Caco-2 (cell line): ENCODE measurements around the gene MMP8. TPM values are rescaled to one million over a fixed set of nuclear protein-coding genes. Genes with fewer than 3 reads are reported as not detected.
A peak's percentile ranks its signal among the peaks of the same experiment; 100 is the strongest.
"Not testable (repeated sequence)": the region's sequence is repeated elsewhere in the genome, so short reads cannot be mapped to it uniquely, and the experiment has no call there.

Experiments used
- BruUV-seq: library from RNA; stranded (reverse); fragments of 400-500 nt; replicated peaks from 2 replicates; lab custom pipeline; 2021; lab: Mats Ljungman, UMichigan
- CTCF ChIA-PET: fragments of 300-600 bp; sonication (Branson Sonifier 250); formaldehyde crosslinking; loops from one replicate; lab custom pipeline; 2022; ENCODE audit warnings: antibody characterized with exemption; lab: Charles Lee
- POLR2A ChIA-PET: fragments of 300-600 bp; sonication (Branson Sonifier 250); formaldehyde crosslinking; loops from one replicate; lab custom pipeline; 2022; ENCODE audit warnings: antibody characterized with exemption; lab: Charles Lee
- DNase-seq, 2 experiments: peaks; one replicate each; pipeline versions ENCODE4 v3.0.0 to v3.0.0-alpha.2; 2020 to 2022
- H3K27me3 ChIP-seq: replicated peaks from 2 replicates; pipeline ENCODE4 v1.6.0; 2011; ENCODE audit warnings: low read length; ENCODE audit not compliant: control insufficient read depth, insufficient read depth
- H3K36me3 ChIP-seq: 2 replicates; pipeline ENCODE4 v1.5.1; 2011; ENCODE audit warnings: low read length; ENCODE audit not compliant: control insufficient read depth, insufficient read depth
- H3K4me1 ChIP-seq: fragments of 250-450 bp; sonication (Bioruptor Pico); 2 replicates; pipeline ENCODE4 v1.5.1; 2020; ENCODE audit warnings: mild to moderate bottlenecking
- H3K4me3 ChIP-seq: 2 replicates; pipeline ENCODE4 v1.5.1; 2011; ENCODE audit warnings: low read depth, mild to moderate bottlenecking, control low read depth, low read length
- H3K9me3 ChIP-seq: fragments of 250-450 bp; sonication (Bioruptor Pico); 2 replicates; pipeline ENCODE4 v1.5.1; 2020; ENCODE audit warnings: mild to moderate bottlenecking, moderate library complexity
- H3K27ac Mint-ChIP-seq: one replicate; pipeline ENCODE4 v1.8.0; 2022; ENCODE audit warnings: mixed read lengths; ENCODE audit not compliant: unreplicated experiment
- H3K27me3 Mint-ChIP-seq: one replicate; pipeline ENCODE4 v1.8.0; 2022; ENCODE audit warnings: mixed read lengths; ENCODE audit not compliant: insufficient read depth, unreplicated experiment
- H3K36me3 Mint-ChIP-seq: one replicate; pipeline ENCODE4 v1.8.0; 2022; ENCODE audit warnings: mild to moderate bottlenecking, mixed read lengths; ENCODE audit not compliant: insufficient read depth, unreplicated experiment
- H3K4me1 Mint-ChIP-seq: one replicate; pipeline ENCODE4 v1.8.0; 2022; ENCODE audit warnings: low read depth, mixed read lengths; ENCODE audit not compliant: unreplicated experiment
- H3K4me3 Mint-ChIP-seq: one replicate; pipeline ENCODE4 v1.8.0; 2022; ENCODE audit warnings: mild to moderate bottlenecking, moderate library complexity, mixed read lengths; ENCODE audit not compliant: unreplicated experiment
- H3K9me3 Mint-ChIP-seq: one replicate; pipeline ENCODE4 v1.8.0; 2022; ENCODE audit warnings: mixed read lengths; ENCODE audit not compliant: unreplicated experiment
- CTCF ChIP-seq, 2 experiments: fragments of 200-600 bp in 1 of 2; IDR thresholded peaks; 1 replicate in 1 of 2; 2 replicates in 1 of 2; pipeline versions ENCODE4 v1.5.1 to v1.8.0; 2011 to 2022; ENCODE audit warnings: antibody characterized with exemption in 1 of 2, control low read depth in 1 of 2, inconsistent platforms in 1 of 2, low read depth in 1 of 2, low read length in 1 of 2, mild to moderate bottlenecking in 1 of 2, moderate library complexity in 1 of 2; ENCODE audit not compliant: insufficient read depth in 1 of 2, severe bottlenecking in 1 of 2, unreplicated experiment in 1 of 2
- intact Hi-C: fragments of 100-400 bp; cut with micrococcal nuclease; formaldehyde crosslinking; loops from one replicate; pipeline ENCODE4 v1.10.0; 2022; ENCODE audit not compliant: unreplicated experiment
- total RNA-seq: library from RNA; stranded (reverse); gene quantifications from 2 replicates; pipeline ENCODE4 v1.2.3, GENCODE V29; 2022

Gene MMP8
- total RNA-seq, 1 experiment from 2014 or later: not detected

- no TSS peak for BruUV-seq
- POLR2A ChIA-PET: no interaction called here
- CTCF ChIA-PET: interaction anchor here (1.0 to 2.4 kb wide), 3 partner anchors 46 to 181 kb away, joined by 3 to 13 read pairs (median 5); partner anchors contain the start of gene MMP10
Measured at GRCh38 chr11:102733232-102733875, 8.6 kb upstream of the MMP8 start.

GRCh38 chr11:102730944-102731343 lies 6.2 kb upstream of the MMP8 start:
- POLR2A ChIA-PET, H3K27me3 Mint-ChIP-seq, H3K36me3 Mint-ChIP-seq, H3K4me1 Mint-ChIP-seq, H3K27me3 ChIP-seq, H3K4me1 ChIP-seq, CTCF ChIA-PET, BruUV-seq, H3K27ac Mint-ChIP-seq, H3K4me3 Mint-ChIP-seq, H3K9me3 ChIP-seq, H3K4me3 ChIP-seq, H3K9me3 Mint-ChIP-seq, H3K36me3 ChIP-seq: not testable (repeated sequence)
- intact Hi-C loops: loop anchor here (5.0 kb wide), 1 partner anchor 161 kb away; no protein-coding TSS in a partner anchor
- peak in 1 of 2 experiments; percentile 44 for DNase-seq

More at GRCh38 chr11:102733232-102733875, 8.6 kb upstream of the MMP8 start:
- peak; percentile 99 for TF ChIP-seq CTCF (IDR thresholded peaks at IDR 0.05; ENCODE audit: insufficient read depth in 1 of 2, low read depth in 1 of 2, low read length in 1 of 2, severe bottlenecking in 1 of 2, unreplicated experiment in 1 of 2)
- H3K36me3 Mint-ChIP-seq: no peaks in the 10 kb centered on the region
- no peak overlapping the region for H3K4me3 Mint-ChIP-seq
- Histone ChIP-seq H3K27me3 (no peaks in the 10 kb centered on the region), H3K36me3 (no peaks in the 10 kb centered on the region), H3K9me3 (no peaks in the 10 kb centered on the region), H3K4me1 (no peaks in the 10 kb centered on the region), H3K4me3 (no peak overlapping the region)
- peak; percentile 89 to 92 for DNase-seq
- H3K9me3 Mint-ChIP-seq: peaks cover 3% of the 10 kb centered on the region
- H3K4me1 Mint-ChIP-seq: no peaks in the 10 kb centered on the region
- intact Hi-C loops: loop anchor here (1.0 to 5.0 kb wide), 7 partner anchors 31 to 321 kb away; partner anchors contain the start of gene MMP10
- peaks cover 2% of the 10 kb centered on the region for H3K27me3 Mint-ChIP-seq
- no peak overlapping the region for H3K27ac Mint-ChIP-seq

- H3K4me1 Mint-ChIP-seq: no peaks in the 10 kb centered on the region
- no peak for DNase-seq
- H3K36me3 Mint-ChIP-seq: no peaks in the 10 kb centered on the region
- H3K9me3 ChIP-seq: no peaks in the 10 kb centered on the region
- intact Hi-C loops: loop anchor here (5.0 kb wide), 1 partner anchor 162 kb away; no protein-coding TSS in a partner anchor
- no peak overlapping the region for H3K4me3 ChIP-seq
- H3K36me3 ChIP-seq: no peaks in the 10 kb centered on the region
- BruUV-seq: no TSS peak
- H3K9me3 Mint-ChIP-seq: no peaks in the 10 kb centered on the region
- H3K4me3 Mint-ChIP-seq: no peak overlapping the region
- H3K27me3 Mint-ChIP-seq: peaks cover 2% of the 10 kb centered on the region
- no peaks in the 10 kb centered on the region for H3K27me3 ChIP-seq
- CTCF ChIA-PET: interaction anchor here (0.7 kb wide), 1 partner anchor 335 kb away, joined by 3 read pairs; no protein-coding TSS in a partner anchor
- no peak overlapping the region for H3K27ac Mint-ChIP-seq
- POLR2A ChIA-PET: no interaction called here
- no peaks in the 10 kb centered on the region for H3K4me1 ChIP-seq
- TF ChIP-seq CTCF (IDR thresholded peaks at IDR 0.05; ENCODE audit: insufficient read depth in 1 of 2, low read depth in 1 of 2, low read length in 1 of 2, severe bottlenecking in 1 of 2, unreplicated experiment in 1 of 2): no peak
Measured at GRCh38 chr11:102729849-102730815, 5.4 kb upstream of the MMP8 start.
